Uterus (tissue), 4 donors: ENCODE data around the gene KRTAP10-12. TPM values are rescaled to one million over a fixed set of nuclear protein-coding genes. Genes with fewer than 3 reads are reported as not detected.
"Not testable (repeated sequence)": the region's sequence is repeated elsewhere in the genome, so short reads cannot be mapped to it uniquely, and the experiment has no call there.

Source experiments
- DNase-seq, 2 donors: peaks; one replicate each; pipeline ENCODE4 v3.0.0-alpha.2; 2019 to 2020
- H3K27ac ChIP-seq, 2 donors: fragments of 200-600 bp; sonication (generic); 1 replicate in 1 of 2; 2 replicates in 1 of 2; pipeline ENCODE4 v1.5.1; 2016 to 2018
- H3K27me3 ChIP-seq, 2 donors: fragments of 200-600 bp; sonication (generic); one replicate each; pipeline ENCODE4 v1.5.1; 2018 to 2019; ENCODE audit warnings: control low read depth in 1 of 2
- H3K36me3 ChIP-seq, 2 donors: fragments of 200-600 bp; sonication (generic); one replicate each; pipeline ENCODE4 v1.5.1; 2019; ENCODE audit warnings: control low read depth in 1 of 2
- H3K4me1 ChIP-seq, 2 donors: fragments of 200-600 bp; sonication (generic); one replicate each; pipeline ENCODE4 v1.5.1; 2018 to 2019; ENCODE audit warnings: control low read depth in 1 of 2
- H3K4me3 ChIP-seq, 2 donors: fragments of 200-600 bp; sonication (generic); 1 replicate in 1 of 2; 2 replicates in 1 of 2; pipeline ENCODE4 v1.5.1; 2018 to 2019; ENCODE audit warnings: mild to moderate bottlenecking in 1 of 2
- H3K9me3 ChIP-seq, 2 donors: fragments of 200-600 bp; sonication (generic); one replicate each; pipeline ENCODE4 v1.5.1; 2019; ENCODE audit warnings: control low read depth in 1 of 2
- POLR2A ChIP-seq, 2 donors: fragments of 450-650 bp; IDR thresholded peaks; one replicate each; pipeline ENCODE4 v1.6.1; 2016; ENCODE audit warnings: antibody characterized with exemption in 2 of 2, mild to moderate bottlenecking in 1 of 2, moderate library complexity in 1 of 2
- intact Hi-C: fragments of 100-400 bp; cut with DNase I; formaldehyde crosslinking; loops from one replicate; pipeline ENCODE4 v1.15.1; 2023; ENCODE audit warnings: low total_unique reads
- total RNA-seq, 4 donors: library from RNA; depleted of rRNA in 3 of 4; stranded (reverse); fragments of >200 nt in 3 of 4; gene quantifications; one replicate each; pipeline versions ENCODE4 v1.1.0 to v1.2.4, GENCODE V29; 2014 to 2023
- TF ChIP-seq, protein P1 (sequence below), 4 experiments: fragments of 200-600 bp in 2 of 4; fragments of 450-650 bp in 2 of 4; sonication (generic) in 2 of 4; IDR thresholded peaks; one replicate each; pipeline ENCODE4 v1.5.1; 2016 to 2019; ENCODE audit warnings: antibody characterized with exemption in 4 of 4, mild to moderate bottlenecking in 2 of 4, moderate library complexity in 1 of 4
- donor health status: DM: yes; HTN: yes; CAD: no.

Gene KRTAP10-12, protein sequence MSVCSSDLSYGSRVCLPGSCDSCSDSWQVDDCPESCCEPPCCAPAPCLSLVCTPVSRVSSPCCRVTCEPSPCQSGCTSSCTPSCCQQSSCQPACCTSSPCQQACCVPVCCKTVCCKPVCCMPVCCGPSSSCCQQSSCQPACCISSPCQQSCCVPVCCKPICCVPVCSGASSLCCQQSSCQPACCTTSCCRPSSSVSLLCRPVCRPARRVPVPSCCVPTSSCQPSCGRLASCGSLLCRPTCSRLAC
- total RNA-seq: not detected

GRCh38 chr21:44697172-44697810 is at the start of gene KRTAP10-12:
TSS of gene KRTAP10-12 (plus strand) at chr21:44697172. CDS start at chr21:44697202, 30 bp downstream.
- intact Hi-C loops, DNase-seq, H3K9me3 ChIP-seq, H3K36me3 ChIP-seq, H3K27me3 ChIP-seq, H3K27ac ChIP-seq, H3K4me3 ChIP-seq, H3K4me1 ChIP-seq: not testable (repeated sequence)

- intact Hi-C loops: no loop called here
- Histone ChIP-seq H3K27ac (no peak overlapping the region), H3K4me1 (no peaks in the 10 kb centered on the region), H3K27me3 (no peaks in the 10 kb centered on the region), H3K9me3 (no peaks in the 10 kb centered on the region), H3K4me3 (no peak overlapping the region), H3K36me3 (no peaks in the 10 kb centered on the region)
- DNase-seq: no peak
- TF ChIP-seq, protein P1, sequence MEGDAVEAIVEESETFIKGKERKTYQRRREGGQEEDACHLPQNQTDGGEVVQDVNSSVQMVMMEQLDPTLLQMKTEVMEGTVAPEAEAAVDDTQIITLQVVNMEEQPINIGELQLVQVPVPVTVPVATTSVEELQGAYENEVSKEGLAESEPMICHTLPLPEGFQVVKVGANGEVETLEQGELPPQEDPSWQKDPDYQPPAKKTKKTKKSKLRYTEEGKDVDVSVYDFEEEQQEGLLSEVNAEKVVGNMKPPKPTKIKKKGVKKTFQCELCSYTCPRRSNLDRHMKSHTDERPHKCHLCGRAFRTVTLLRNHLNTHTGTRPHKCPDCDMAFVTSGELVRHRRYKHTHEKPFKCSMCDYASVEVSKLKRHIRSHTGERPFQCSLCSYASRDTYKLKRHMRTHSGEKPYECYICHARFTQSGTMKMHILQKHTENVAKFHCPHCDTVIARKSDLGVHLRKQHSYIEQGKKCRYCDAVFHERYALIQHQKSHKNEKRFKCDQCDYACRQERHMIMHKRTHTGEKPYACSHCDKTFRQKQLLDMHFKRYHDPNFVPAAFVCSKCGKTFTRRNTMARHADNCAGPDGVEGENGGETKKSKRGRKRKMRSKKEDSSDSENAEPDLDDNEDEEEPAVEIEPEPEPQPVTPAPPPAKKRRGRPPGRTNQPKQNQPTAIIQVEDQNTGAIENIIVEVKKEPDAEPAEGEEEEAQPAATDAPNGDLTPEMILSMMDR (IDR thresholded peaks at IDR 0.05): no peak
- TF ChIP-seq POLR2A (IDR thresholded peaks at IDR 0.05): no peak
Observed at GRCh38 chr21:44647222-44647552, 49.8 kb upstream of the KRTAP10-12 start.

GRCh38 chr21:44648557-44649311 is 48.2 kb upstream of the KRTAP10-12 start:
- no peaks in the 10 kb centered on the region for H3K36me3 ChIP-seq
- no peak for DNase-seq
- intact Hi-C loops: no loop called here
- no peak overlapping the region for H3K4me3 ChIP-seq
- H3K9me3 ChIP-seq: no peaks in the 10 kb centered on the region
- no peak for TF ChIP-seq POLR2A (IDR thresholded peaks at IDR 0.05)
- TF ChIP-seq, protein P1 (IDR thresholded peaks at IDR 0.05): no peak
- H3K27me3 ChIP-seq: no peaks in the 10 kb centered on the region
- H3K4me1 ChIP-seq: no peaks in the 10 kb centered on the region
- H3K27ac ChIP-seq: no peak overlapping the region

DNA sequence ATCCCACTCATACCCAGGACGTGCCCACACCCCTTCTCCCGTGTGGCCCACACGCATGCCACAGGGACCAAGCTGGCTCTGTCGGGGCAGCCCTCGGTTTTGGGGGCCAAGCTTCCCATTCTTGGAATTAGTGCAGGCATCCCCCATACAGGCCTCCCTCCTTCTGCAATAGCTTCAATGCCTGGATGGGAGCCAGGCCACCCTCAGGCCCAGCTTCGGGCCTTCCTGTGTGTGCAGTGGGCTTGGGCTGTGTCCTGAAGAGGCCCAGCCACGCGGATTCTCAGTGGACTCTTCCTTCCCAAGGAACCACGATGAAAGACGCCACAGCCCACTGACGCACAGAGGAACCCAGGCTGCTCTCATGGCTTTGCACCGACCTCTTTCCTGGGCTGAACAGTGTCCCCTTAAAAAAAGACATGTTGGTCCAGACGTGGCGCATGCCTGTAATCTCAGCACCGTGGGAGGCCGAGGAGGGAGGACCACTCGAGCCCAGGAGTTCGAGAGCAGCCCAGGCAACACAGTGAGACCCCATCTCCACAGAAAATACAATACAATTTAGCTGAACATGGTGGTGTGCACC is 47.4 kb upstream of the KRTAP10-12 start:
- H3K36me3 ChIP-seq: no peaks in the 10 kb centered on the region
- H3K4me1 ChIP-seq: no peaks in the 10 kb centered on the region
- TF ChIP-seq POLR2A (IDR thresholded peaks at IDR 0.05): no peak
- TF ChIP-seq, protein P1 (IDR thresholded peaks at IDR 0.05): no peak
- no peak for DNase-seq
- intact Hi-C loops: no loop called here
- H3K4me3 ChIP-seq: no peak overlapping the region
- no peaks in the 10 kb centered on the region for H3K27me3 ChIP-seq
- no peaks in the 10 kb centered on the region for H3K9me3 ChIP-seq
- H3K27ac ChIP-seq: no peak overlapping the region

DNA sequence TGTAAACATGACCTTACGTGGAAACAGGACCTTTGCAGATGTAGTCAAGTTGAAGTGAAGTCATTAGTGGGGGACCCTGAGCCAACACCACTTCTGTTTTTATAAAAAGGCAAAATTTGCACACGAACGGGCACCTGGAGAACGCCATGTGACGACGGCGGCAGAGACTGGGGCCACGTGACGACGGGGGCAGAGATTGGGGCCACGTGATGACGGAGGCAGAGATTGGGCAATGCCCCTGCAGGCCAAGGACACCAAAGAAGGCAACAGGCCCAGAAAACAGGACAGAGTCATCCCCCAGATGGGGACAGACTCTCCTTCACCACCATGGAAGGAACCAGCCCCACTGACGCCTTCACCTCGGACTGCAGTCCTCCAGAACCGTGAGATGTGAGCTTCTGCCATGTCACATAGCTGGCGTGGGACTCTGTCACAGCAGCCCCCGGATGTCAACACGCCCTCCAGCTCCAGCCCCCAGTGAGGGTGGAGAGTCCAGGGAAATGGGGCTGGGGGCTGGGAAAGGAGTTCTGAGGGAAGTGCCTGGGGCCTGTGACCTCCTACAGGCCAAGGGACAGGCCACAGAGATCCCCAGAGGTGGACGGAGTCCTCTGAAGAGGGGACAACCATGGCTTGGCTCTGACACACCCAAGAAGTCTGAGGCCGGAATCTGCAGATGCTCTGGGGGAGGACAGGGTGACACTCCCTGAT is 46.6 kb upstream of the KRTAP10-12 start:
- no peaks in the 10 kb centered on the region for H3K9me3 ChIP-seq
- H3K4me1 ChIP-seq: no peaks in the 10 kb centered on the region
- H3K4me3 ChIP-seq: no peak overlapping the region
- no peak overlapping the region for H3K27ac ChIP-seq
- TF ChIP-seq POLR2A (IDR thresholded peaks at IDR 0.05): no peak
- intact Hi-C loops: no loop called here
- no peaks in the 10 kb centered on the region for H3K27me3 ChIP-seq
- no peaks in the 10 kb centered on the region for H3K36me3 ChIP-seq
- DNase-seq: no peak
